Measurements from ENCODE around the gene PDIA5. TPM values are rescaled to one million over a fixed set of nuclear protein-coding genes. Genes with fewer than 3 reads are reported as not detected.

PDIA5 gene
- total and polyA plus RNA-seq, 2 donors (not counting 1 experiment from before 2014, with no cell fraction given) = 2.6 to 3.8 TPM

DNA sequence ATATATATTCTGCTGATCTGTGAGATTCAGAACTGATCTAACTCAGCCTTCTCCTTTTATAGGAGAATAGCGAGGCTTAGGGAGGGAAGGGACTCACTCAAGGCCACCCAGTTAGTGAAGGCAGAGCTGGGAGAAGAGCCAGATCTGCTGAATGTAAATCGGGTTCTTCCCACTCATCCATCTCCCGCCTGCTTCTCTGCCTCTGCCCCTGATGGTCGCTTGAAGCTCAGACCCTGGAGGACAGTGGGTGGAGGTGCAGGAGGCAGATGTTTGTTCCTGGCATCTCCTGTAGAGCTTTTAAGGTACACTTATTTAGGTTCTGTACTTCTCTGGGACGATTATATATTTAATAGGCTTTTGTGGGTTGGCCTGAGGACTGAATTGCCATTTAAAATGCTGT, 4.3 kb downstream of the PDIA5 start:
- no peak overlapping the region for H3K4me3 Mint-ChIP-seq
- 100% methylated on average over 2 of the region's 5 CpGs for WGBS (ENCODE audit: insufficient coverage)
- TF ChIP-seq, protein P1, sequence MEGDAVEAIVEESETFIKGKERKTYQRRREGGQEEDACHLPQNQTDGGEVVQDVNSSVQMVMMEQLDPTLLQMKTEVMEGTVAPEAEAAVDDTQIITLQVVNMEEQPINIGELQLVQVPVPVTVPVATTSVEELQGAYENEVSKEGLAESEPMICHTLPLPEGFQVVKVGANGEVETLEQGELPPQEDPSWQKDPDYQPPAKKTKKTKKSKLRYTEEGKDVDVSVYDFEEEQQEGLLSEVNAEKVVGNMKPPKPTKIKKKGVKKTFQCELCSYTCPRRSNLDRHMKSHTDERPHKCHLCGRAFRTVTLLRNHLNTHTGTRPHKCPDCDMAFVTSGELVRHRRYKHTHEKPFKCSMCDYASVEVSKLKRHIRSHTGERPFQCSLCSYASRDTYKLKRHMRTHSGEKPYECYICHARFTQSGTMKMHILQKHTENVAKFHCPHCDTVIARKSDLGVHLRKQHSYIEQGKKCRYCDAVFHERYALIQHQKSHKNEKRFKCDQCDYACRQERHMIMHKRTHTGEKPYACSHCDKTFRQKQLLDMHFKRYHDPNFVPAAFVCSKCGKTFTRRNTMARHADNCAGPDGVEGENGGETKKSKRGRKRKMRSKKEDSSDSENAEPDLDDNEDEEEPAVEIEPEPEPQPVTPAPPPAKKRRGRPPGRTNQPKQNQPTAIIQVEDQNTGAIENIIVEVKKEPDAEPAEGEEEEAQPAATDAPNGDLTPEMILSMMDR (IDR thresholded peaks at IDR 0.05) = no peak
- TF ChIP-seq EZH2 (IDR thresholded peaks at IDR 0.05; ENCODE audit: borderline replicate concordance, insufficient read depth, low read depth, low read length, poor library complexity, severe bottlenecking) = no peak
- H3K27me3 ChIP-seq (replicated peaks in 1 of 4; ENCODE audit: control extremely low read depth in 1 of 4, control insufficient read depth in 3 of 4, insufficient read depth in 4 of 4, low read length in 3 of 4) = no peaks in the 10 kb centered on the region
- H3K9me3 ChIP-seq (ENCODE audit: control extremely low read depth in 1 of 3, control insufficient read depth in 2 of 3, insufficient read depth in 1 of 3, low read length in 2 of 3) = no peaks in the 10 kb centered on the region
- H3K9ac ChIP-seq (ENCODE audit: low read length) = no peak overlapping the region
- no peaks in the 10 kb centered on the region for H3K9me3 Mint-ChIP-seq (ENCODE audit: insufficient read depth)
- POLR2A ChIA-PET = no interaction called here
- intact Hi-C loops (cut with micrococcal nuclease) = no loop called here
- no peak overlapping the region for H3K4me3 ChIP-seq (ENCODE audit: control extremely low read depth in 1 of 5, extremely low read depth in 1 of 5, insufficient read depth in 1 of 5, low read depth in 2 of 5, low read length in 4 of 5)
- no peaks in the 10 kb centered on the region for H3K36me3 ChIP-seq (replicated peaks in 1 of 2; ENCODE audit: control extremely low read depth in 1 of 2, control insufficient read depth in 1 of 2, extremely low read depth in 1 of 2, insufficient read depth in 2 of 2, low read length in 1 of 2)
- no peak overlapping the region for H3K4me2 ChIP-seq (replicated peaks; ENCODE audit: low read depth, low read length, poor library complexity, severe bottlenecking)
- H3K4me1 ChIP-seq (ENCODE audit: control insufficient read depth in 2 of 2, insufficient read depth in 2 of 2, low read length in 2 of 2) = peaks cover 9 to 10% of the 10 kb centered on the region in 2 donors
- DNase-seq = no peak
- no peaks in the 10 kb centered on the region for H3K27me3 Mint-ChIP-seq
- CTCF ChIA-PET = no interaction called here
- ATAC-seq (ENCODE audit: low read depth) = no peak
- H3K4me1 Mint-ChIP-seq = peaks cover 14% of the 10 kb centered on the region
- H3K79me2 ChIP-seq (ENCODE audit: control insufficient read depth, insufficient read depth, low read length) = peaks cover 54% of the 10 kb centered on the region
- no peak overlapping the region for H3K27ac Mint-ChIP-seq
- H4K20me1 ChIP-seq (ENCODE audit: control insufficient read depth, insufficient read depth, low read length, poor library complexity, severe bottlenecking) = peaks cover 7% of the 10 kb centered on the region
- no peak overlapping the region for H2AFZ ChIP-seq (ENCODE audit: insufficient read depth, low read depth, low read length, poor library complexity, severe bottlenecking)
- H3K27ac ChIP-seq (ENCODE audit: low read length in 2 of 2) = no peak overlapping the region

DNA sequence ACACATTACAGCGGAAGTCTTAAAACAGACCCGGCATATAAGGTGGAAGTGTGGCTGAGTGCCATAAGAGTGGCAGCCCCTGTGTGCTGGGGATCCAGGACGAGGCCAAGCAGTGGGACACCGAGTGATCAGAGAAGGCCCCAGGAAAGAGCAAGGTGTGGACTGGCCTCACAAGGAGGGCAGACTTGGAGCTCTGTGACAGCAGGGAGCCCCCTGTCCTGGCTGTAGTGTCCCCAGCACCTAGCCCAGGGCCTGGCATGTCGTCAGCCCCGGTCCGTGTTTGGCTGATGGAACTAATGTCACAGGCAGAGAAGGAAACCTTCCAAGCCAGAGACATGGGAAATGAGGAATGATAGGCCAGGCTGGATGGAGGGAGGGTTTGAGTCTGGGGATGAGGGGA, 4.8 kb downstream of the PDIA5 start:
- Histone ChIP-seq H3K36me3 (replicated peaks in 1 of 2; ENCODE audit: control extremely low read depth in 1 of 2, control insufficient read depth in 1 of 2, extremely low read depth in 1 of 2, insufficient read depth in 2 of 2, low read length in 1 of 2) (no peaks in the 10 kb centered on the region), H3K79me2 (ENCODE audit: control insufficient read depth, insufficient read depth, low read length) (peaks cover 54% of the 10 kb centered on the region), H3K4me2 (replicated peaks; ENCODE audit: low read depth, low read length, poor library complexity, severe bottlenecking) (no peak overlapping the region), H3K27me3 (replicated peaks in 1 of 4; ENCODE audit: control extremely low read depth in 1 of 4, control insufficient read depth in 3 of 4, insufficient read depth in 4 of 4, low read length in 3 of 4) (no peaks in the 10 kb centered on the region), H3K4me3 (ENCODE audit: control extremely low read depth in 1 of 5, extremely low read depth in 1 of 5, insufficient read depth in 1 of 5, low read depth in 2 of 5, low read length in 4 of 5) (no peak overlapping the region), H4K20me1 (ENCODE audit: control insufficient read depth, insufficient read depth, low read length, poor library complexity, severe bottlenecking) (peaks cover 7% of the 10 kb centered on the region), H3K4me1 (ENCODE audit: control insufficient read depth in 2 of 2, insufficient read depth in 2 of 2, low read length in 2 of 2) (peaks cover 9 to 10% of the 10 kb centered on the region in 2 donors), H3K27ac (ENCODE audit: low read length in 2 of 2) (no peak overlapping the region), H2AFZ (ENCODE audit: insufficient read depth, low read depth, low read length, poor library complexity, severe bottlenecking) (no peak overlapping the region), H3K9me3 (ENCODE audit: control extremely low read depth in 1 of 3, control insufficient read depth in 2 of 3, insufficient read depth in 1 of 3, low read length in 2 of 3) (no peaks in the 10 kb centered on the region), H3K9ac (ENCODE audit: low read length) (no peak overlapping the region)
- no peaks in the 10 kb centered on the region for H3K27me3 Mint-ChIP-seq
- H3K27ac Mint-ChIP-seq = no peak overlapping the region
- DNase-seq = no peak
- no peak for ATAC-seq (ENCODE audit: low read depth)
- 100% methylated on average over 7 of the region's 7 CpGs for WGBS (ENCODE audit: insufficient coverage)
- peaks cover 17% of the 10 kb centered on the region for H3K4me1 Mint-ChIP-seq
- H3K4me3 Mint-ChIP-seq = no peak overlapping the region
- ChIA-PET CTCF (no interaction called here), POLR2A (no interaction called here)
- TF ChIP-seq, protein P1 (IDR thresholded peaks at IDR 0.05) = no peak
- no peak for TF ChIP-seq EZH2 (IDR thresholded peaks at IDR 0.05; ENCODE audit: borderline replicate concordance, insufficient read depth, low read depth, low read length, poor library complexity, severe bottlenecking)
- no peaks in the 10 kb centered on the region for H3K9me3 Mint-ChIP-seq (ENCODE audit: insufficient read depth)
- intact Hi-C loops (cut with micrococcal nuclease) = no loop called here
